Kidney (tissue), 14 donors: Measurements from ENCODE around the gene ANAPC10. TPM values are rescaled to one million over a fixed set of nuclear protein-coding genes. Genes with fewer than 3 reads are reported as not detected.
"Not testable (repeated sequence)": the region's sequence is repeated elsewhere in the genome, so short reads cannot be mapped to it uniquely, and the experiment has no call there.

Experiments
- DNase-seq, 5 donors: peaks; one replicate each; pipeline ENCODE4 v3.0.0-alpha.2; 2013 to 2020
- FAIRE-seq: peaks from 2 replicates; lab custom pipeline; 2012; peaks lifted over from hg19 to GRCh38; lab: Jason Lieb, UNC
- H3K27ac ChIP-seq, 2 donors: one replicate each; pipeline ENCODE4 v1.7.0; 2013; ENCODE audit warnings: low read depth in 2 of 2, low read length in 2 of 2, inconsistent platforms in 1 of 2
- H3K27me3 ChIP-seq: one replicate; pipeline ENCODE4 v1.7.1; 2013; ENCODE audit warnings: low read length, inconsistent platforms; ENCODE audit not compliant: control insufficient read depth, insufficient read depth
- H3K36me3 ChIP-seq, 3 donors: one replicate each; pipeline versions ENCODE4 v1.7.0 to v1.7.1; 2013; ENCODE audit warnings: low read length in 3 of 3, control low read depth in 1 of 3, inconsistent platforms in 1 of 3; ENCODE audit not compliant: insufficient read depth in 3 of 3, control insufficient read depth in 2 of 3
- H3K4me1 ChIP-seq, 3 donors: one replicate each; pipeline versions ENCODE4 v1.7.0 to v1.7.1; 2013; ENCODE audit warnings: low read length in 3 of 3, inconsistent platforms in 1 of 3, low read depth in 1 of 3; ENCODE audit not compliant: control insufficient read depth in 2 of 3, insufficient read depth in 2 of 3
- H3K4me3 ChIP-seq, 3 donors: one replicate each; pipeline versions ENCODE4 v1.7.0 to v1.8.1; 2013; ENCODE audit warnings: low read length in 3 of 3, control low read depth in 1 of 3, inconsistent platforms in 1 of 3
- H3K9ac ChIP-seq, 3 donors: one replicate each; pipeline versions ENCODE4 v1.7.0 to v1.7.1; 2013; ENCODE audit warnings: low read length in 3 of 3, control low read depth in 1 of 3, inconsistent platforms in 1 of 3
- H3K9me3 ChIP-seq, 3 donors: one replicate each; pipeline versions ENCODE4 v1.7.0 to v1.7.1; 2013; ENCODE audit warnings: low read length in 3 of 3, control low read depth in 1 of 3, inconsistent platforms in 1 of 3; ENCODE audit not compliant: control insufficient read depth in 2 of 3, insufficient read depth in 1 of 3
- CTCF ChIP-seq: IDR thresholded peaks from 3 replicates; pipeline ENCODE4 v1.5.1; 2012; ENCODE audit warnings: mild to moderate bottlenecking, moderate library complexity, borderline replicate concordance; ENCODE audit not compliant: insufficient read depth; ENCODE audit errors: extremely low read depth
- intact Hi-C: fragments of 100-400 bp; cut with DNase I; formaldehyde crosslinking; loops from one replicate; pipeline ENCODE4 v1.11.1; 2022
- polyA plus RNA-seq: library from polyadenylated mRNA; stranded (reverse); fragments of 350-450 nt; fragmentation: Illumina TruSeq; extraction: RNeasy Lipid Tissue Mini Kit (QIAGEN cat#74804); gene quantifications from one replicate; pipeline ENCODE4 v1.2.3, GENCODE V29; 2014; ENCODE audit warnings: low read depth, low replicate concordance; ENCODE audit not compliant: insufficient read depth
- total RNA-seq: library from RNA; stranded (reverse); fragmentation: NEBNext Ultra II Directional; extraction: Animal tissue kit (Norgen Biotek cat#: 25700); gene quantifications from one replicate; pipeline ENCODE4 v1.2.1, GENCODE V29; 2021
- donor health status: control.
- donor health status: control.
- donor health status: control.
- donor health status: control.
- donor health status: control.
- donor health status: DM: yes; HTN: yes; CAD: no.
- donor health status: Normal renal cell carcinoma (clear cell type).

ANAPC10 gene
- total and polyA plus RNA-seq, 2 donors from 2014 or later: 18.0 to 23.3 TPM

- H3K4me3 ChIP-seq: no peak overlapping the region
- intact Hi-C loops: no loop called here
- no peaks in the 10 kb centered on the region for H3K27me3 ChIP-seq
- no peak overlapping the region for H3K9ac ChIP-seq
- no peak overlapping the region for H3K27ac ChIP-seq
- H3K9me3 ChIP-seq: no peaks in the 10 kb centered on the region
- TF ChIP-seq CTCF: no peak
- FAIRE-seq (no peak), DNase-seq (no peak)
- no peaks in the 10 kb centered on the region for H3K36me3 ChIP-seq
- H3K4me1 ChIP-seq: no peaks in the 10 kb centered on the region
Observed at GRCh38 chr4:145003675-145004074, 94.3 kb downstream of the ANAPC10 start.

GRCh38 chr4:145001635-145002034 is 96.4 kb downstream of the ANAPC10 start:
- no peak overlapping the region for H3K4me3 ChIP-seq
- H3K9me3 ChIP-seq: no peaks in the 10 kb centered on the region
- no peaks in the 10 kb centered on the region for H3K36me3 ChIP-seq
- no peak overlapping the region for H3K27ac ChIP-seq
- no peak overlapping the region for H3K9ac ChIP-seq
- DNase-seq: peak in 2 of 5 donors; percentile 1 to 9
- intact Hi-C loops: no loop called here
- no peaks in the 10 kb centered on the region for H3K27me3 ChIP-seq
- FAIRE-seq: no peak
- no peaks in the 10 kb centered on the region for H3K4me1 ChIP-seq
- no peak for TF ChIP-seq CTCF

- H3K4me1 ChIP-seq, H3K27me3 ChIP-seq, H3K36me3 ChIP-seq, DNase-seq, H3K9me3 ChIP-seq, H3K27ac ChIP-seq, H3K4me3 ChIP-seq, H3K9ac ChIP-seq, intact Hi-C loops, FAIRE-seq: not testable (repeated sequence)
Observed at GRCh38 chr4:145000656-145001055, 97.3 kb downstream of the ANAPC10 start.

- H3K27ac ChIP-seq: no peak overlapping the region
- FAIRE-seq: no peak
- no peak overlapping the region for H3K9ac ChIP-seq
- TF ChIP-seq CTCF: no peak
- H3K27me3 ChIP-seq: no peaks in the 10 kb centered on the region
- H3K4me1 ChIP-seq: no peaks in the 10 kb centered on the region
- DNase-seq: no peak
- intact Hi-C loops: no loop called here
- H3K9me3 ChIP-seq: no peaks in the 10 kb centered on the region
- no peak overlapping the region for H3K4me3 ChIP-seq
- H3K36me3 ChIP-seq: peaks cover 0 to 2% (median 0%) of the 10 kb centered on the region in 3 donors
Observed at GRCh38 chr4:144989306-144989705, 108.7 kb downstream of the ANAPC10 start.
